Vagina (tissue), 2 donors: ENCODE data around the gene CD300A.

ENCODE experiments used
- CTCF ChIP-seq, 3 experiments: fragments of 450-650 bp in 2 of 3; fragments of 200-600 bp in 1 of 3; sonication (generic) in 1 of 3; IDR thresholded peaks; one replicate each; pipeline ENCODE4 v1.5.1; 2017 to 2019; ENCODE audit warnings: antibody characterized with exemption in 3 of 3, mild to moderate bottlenecking in 2 of 3, moderate library complexity in 2 of 3
- POLR2A ChIP-seq, 2 donors: fragments of 450-650 bp; IDR thresholded peaks; one replicate each; pipeline ENCODE4 v1.6.1; 2017; ENCODE audit warnings: antibody characterized with exemption in 2 of 2, mild to moderate bottlenecking in 2 of 2, moderate library complexity in 2 of 2
- POLR2AphosphoS5 ChIP-seq, 2 donors: sonication (generic); formaldehyde crosslinking; IDR thresholded peaks; one replicate each; pipeline ENCODE4 v1.9.0; 2017; ENCODE audit warnings: antibody characterized with exemption in 2 of 2, mild to moderate bottlenecking in 2 of 2, low read depth in 1 of 2; ENCODE audit not compliant: insufficient read depth in 1 of 2

- TF ChIP-seq CTCF (IDR thresholded peaks at IDR 0.05), result no peak
- no peak for TF ChIP-seq POLR2A (IDR thresholded peaks at IDR 0.05)
- TF ChIP-seq POLR2AphosphoS5 (IDR thresholded peaks at IDR 0.05; ENCODE audit: insufficient read depth in 1 of 2, low read depth in 1 of 2), result no peak
Measured at GRCh38 chr17:74429604-74430384, 36.6 kb upstream of the CD300A start.
